Glutamatergic neuron (in vitro differentiated cells): ENCODE measurements around the gene RARB. TPM values are rescaled to one million over a fixed set of nuclear protein-coding genes. Genes with fewer than 3 reads are reported as not detected.

Experiments used
- DNase-seq: peaks from one replicate; pipeline ENCODE4 v3.0.0; 2022
- H3K27ac Mint-ChIP-seq: one replicate; pipeline ENCODE4 v1.8.0; 2020; ENCODE audit warnings: mild to moderate bottlenecking, mixed read lengths, inconsistent platforms; ENCODE audit not compliant: unreplicated experiment
- H3K27me3 Mint-ChIP-seq: one replicate; pipeline ENCODE4 v1.8.0; 2020; ENCODE audit warnings: mild to moderate bottlenecking, moderate library complexity, mixed read lengths, inconsistent platforms; ENCODE audit not compliant: unreplicated experiment
- H3K36me3 Mint-ChIP-seq: one replicate; pipeline ENCODE4 v1.8.0; 2020; ENCODE audit warnings: mild to moderate bottlenecking, mixed read lengths, inconsistent platforms; ENCODE audit not compliant: unreplicated experiment
- H3K4me1 Mint-ChIP-seq: one replicate; pipeline ENCODE4 v1.8.0; 2020; ENCODE audit warnings: mild to moderate bottlenecking, low read depth, mixed read lengths, inconsistent platforms; ENCODE audit not compliant: unreplicated experiment
- H3K4me3 Mint-ChIP-seq: one replicate; pipeline ENCODE4 v1.8.0; 2020; ENCODE audit warnings: mild to moderate bottlenecking, mixed read lengths, inconsistent platforms; ENCODE audit not compliant: unreplicated experiment
- H3K9me3 Mint-ChIP-seq: one replicate; pipeline ENCODE4 v1.8.0; 2020; ENCODE audit warnings: mild to moderate bottlenecking, moderate library complexity, mixed read lengths, inconsistent platforms; ENCODE audit not compliant: unreplicated experiment
- CTCF ChIP-seq: fragments of 200-600 bp; sonication (generic); IDR thresholded peaks from one replicate; pipeline ENCODE4 v1.5.0; 2021; ENCODE audit not compliant: partially characterized antibody, unreplicated experiment
- total RNA-seq: library from RNA; stranded (reverse); fragmentation: NEBNext Ultra II Directional; extraction: Animal tissue kit (Norgen Biotek cat#: 25700); gene quantifications from one replicate; pipeline ENCODE4 v1.2.1, GENCODE V29; 2021; ENCODE audit not compliant: unreplicated experiment

Gene RARB
- total RNA-seq, 1 donor from 2014 or later: 1.2 TPM

- Mint-ChIP-seq H3K4me1 (peaks cover 9% of the 10 kb centered on the region), H3K9me3 (peaks cover 2% of the 10 kb centered on the region), H3K36me3 (no peaks in the 10 kb centered on the region), H3K27me3 (peaks cover under 1% of the 10 kb centered on the region), H3K4me3 (no peak overlapping the region), H3K27ac (no peak overlapping the region)
- TF ChIP-seq CTCF: no peak
- DNase-seq: no peak
Observed at GRCh38 chr3:25410703-25411102, 17.4 kb upstream of the RARB start.

DNA sequence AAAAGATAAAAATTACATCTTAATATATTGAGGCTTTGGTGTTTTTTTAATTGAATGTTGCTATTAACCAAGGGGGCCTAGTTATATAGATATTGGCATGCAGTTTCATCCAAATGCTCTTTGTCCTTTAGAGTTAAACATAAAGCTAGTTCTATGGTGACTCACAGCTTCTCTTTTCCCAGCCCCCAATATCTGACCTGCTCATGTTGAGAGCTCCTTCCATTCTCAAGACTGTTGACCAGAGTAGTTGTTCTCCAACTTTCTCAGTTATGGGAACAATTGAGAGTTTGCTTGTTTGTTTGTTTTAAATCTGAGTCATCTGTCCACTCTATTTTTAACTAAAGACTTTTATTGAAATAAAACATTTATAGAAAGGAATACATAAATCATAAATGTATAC lies 15.8 kb upstream of the RARB start:
- H3K4me1 Mint-ChIP-seq: peaks cover 9% of the 10 kb centered on the region
- no peak overlapping the region for H3K4me3 Mint-ChIP-seq
- no peak for DNase-seq
- no peaks in the 10 kb centered on the region for H3K27me3 Mint-ChIP-seq
- H3K27ac Mint-ChIP-seq: no peak overlapping the region
- no peak for TF ChIP-seq CTCF
- H3K36me3 Mint-ChIP-seq: peaks cover under 1% of the 10 kb centered on the region
- H3K9me3 Mint-ChIP-seq: peaks cover 2% of the 10 kb centered on the region

DNA sequence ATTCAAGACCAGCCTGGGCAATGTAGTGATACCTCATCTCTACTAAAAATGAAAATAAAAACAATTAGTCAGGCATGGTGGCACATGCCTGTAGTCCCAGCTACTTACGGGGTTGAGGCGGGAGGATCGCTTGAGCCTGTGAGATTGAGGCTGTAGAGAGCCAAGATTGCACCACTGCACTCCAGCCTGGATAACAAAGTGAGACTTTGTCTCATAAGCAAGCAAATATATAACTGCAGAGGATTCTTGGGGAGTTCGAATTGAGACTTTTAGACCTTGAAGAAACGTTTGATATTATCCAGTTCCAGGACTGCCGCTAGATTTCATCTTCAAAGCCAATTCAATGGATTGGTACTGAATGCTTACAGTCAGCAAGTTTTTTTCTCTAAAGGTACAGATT lies 11.9 kb upstream of the RARB start:
- H3K4me3 Mint-ChIP-seq: no peak overlapping the region
- no peak for TF ChIP-seq CTCF
- H3K4me1 Mint-ChIP-seq: peaks cover 2% of the 10 kb centered on the region
- no peak overlapping the region for H3K27ac Mint-ChIP-seq
- peaks cover 8% of the 10 kb centered on the region for H3K9me3 Mint-ChIP-seq
- H3K27me3 Mint-ChIP-seq: no peaks in the 10 kb centered on the region
- no peak for DNase-seq
- peaks cover 8% of the 10 kb centered on the region for H3K36me3 Mint-ChIP-seq

- Mint-ChIP-seq H3K27ac (no peak overlapping the region), H3K9me3 (peaks cover 8% of the 10 kb centered on the region), H3K4me1 (peaks cover 2% of the 10 kb centered on the region), H3K27me3 (peaks cover 3% of the 10 kb centered on the region), H3K4me3 (no peak overlapping the region), H3K36me3 (peaks cover 8% of the 10 kb centered on the region)
- no peak for DNase-seq
- TF ChIP-seq CTCF: no peak
Observed at GRCh38 chr3:25418596-25418995, 9.5 kb upstream of the RARB start.

- H3K27me3 Mint-ChIP-seq: peaks cover 3% of the 10 kb centered on the region
- TF ChIP-seq CTCF: no peak
- no peak overlapping the region for H3K4me3 Mint-ChIP-seq
- H3K27ac Mint-ChIP-seq: no peak overlapping the region
- DNase-seq: no peak
- H3K4me1 Mint-ChIP-seq: peaks cover 2% of the 10 kb centered on the region
- H3K36me3 Mint-ChIP-seq: peaks cover 8% of the 10 kb centered on the region
- H3K9me3 Mint-ChIP-seq: peaks cover 8% of the 10 kb centered on the region
Observed at GRCh38 chr3:25419251-25419650, 8.8 kb upstream of the RARB start.
